ENCODE data around the gene CYP3A4. TPM values are rescaled to one million over a fixed set of nuclear protein-coding genes. Genes with fewer than 3 reads are reported as not detected.

CYP3A4 gene
- total RNA-seq, 1 experiment from 2014 or later = not detected

DNA sequence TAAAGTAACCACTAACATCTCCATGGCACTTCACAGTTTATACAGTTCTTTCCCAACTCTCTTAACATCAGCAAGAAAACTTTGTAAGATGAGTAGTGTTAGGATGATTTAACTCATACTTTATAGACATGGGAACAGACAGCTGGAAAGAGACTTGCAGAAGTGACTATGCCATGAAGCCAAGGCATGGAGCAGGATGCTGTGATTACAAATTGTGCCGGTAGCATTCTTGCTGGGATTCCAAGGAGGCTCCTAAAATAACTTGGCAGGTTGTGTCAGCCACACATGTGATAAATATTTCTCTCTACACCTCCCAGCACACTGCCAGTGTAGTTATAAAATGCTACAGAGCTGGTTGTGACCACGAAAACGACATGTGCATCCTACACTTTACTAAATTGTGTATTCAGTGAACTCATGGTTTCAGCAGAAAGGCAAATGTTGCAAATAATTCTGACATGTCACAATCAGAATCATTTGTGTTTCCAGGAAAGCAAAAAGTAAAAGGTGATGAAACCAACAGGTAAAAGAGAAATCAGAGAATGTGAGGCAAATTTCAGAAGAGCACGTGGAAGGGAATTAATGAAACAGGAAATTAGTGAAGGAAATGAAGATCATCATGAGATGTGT is 5.6 kb upstream of the CYP3A4 start:
- Mint-ChIP-seq H3K27me3 (ENCODE audit: low read depth) (peaks cover 14% of the 10 kb centered on the region), H3K9me3 (no peaks in the 10 kb centered on the region), H3K4me1 (no peaks in the 10 kb centered on the region), H3K36me3 (ENCODE audit: insufficient read depth in 1 of 3, low read depth in 3 of 3) (no peaks in the 10 kb centered on the region), H3K27ac (no peak overlapping the region), H3K4me3 (no peak overlapping the region)
- H3T11ph ChIP-seq (ENCODE audit: low read length) = no peak overlapping the region
- TF ChIP-seq, protein P1, sequence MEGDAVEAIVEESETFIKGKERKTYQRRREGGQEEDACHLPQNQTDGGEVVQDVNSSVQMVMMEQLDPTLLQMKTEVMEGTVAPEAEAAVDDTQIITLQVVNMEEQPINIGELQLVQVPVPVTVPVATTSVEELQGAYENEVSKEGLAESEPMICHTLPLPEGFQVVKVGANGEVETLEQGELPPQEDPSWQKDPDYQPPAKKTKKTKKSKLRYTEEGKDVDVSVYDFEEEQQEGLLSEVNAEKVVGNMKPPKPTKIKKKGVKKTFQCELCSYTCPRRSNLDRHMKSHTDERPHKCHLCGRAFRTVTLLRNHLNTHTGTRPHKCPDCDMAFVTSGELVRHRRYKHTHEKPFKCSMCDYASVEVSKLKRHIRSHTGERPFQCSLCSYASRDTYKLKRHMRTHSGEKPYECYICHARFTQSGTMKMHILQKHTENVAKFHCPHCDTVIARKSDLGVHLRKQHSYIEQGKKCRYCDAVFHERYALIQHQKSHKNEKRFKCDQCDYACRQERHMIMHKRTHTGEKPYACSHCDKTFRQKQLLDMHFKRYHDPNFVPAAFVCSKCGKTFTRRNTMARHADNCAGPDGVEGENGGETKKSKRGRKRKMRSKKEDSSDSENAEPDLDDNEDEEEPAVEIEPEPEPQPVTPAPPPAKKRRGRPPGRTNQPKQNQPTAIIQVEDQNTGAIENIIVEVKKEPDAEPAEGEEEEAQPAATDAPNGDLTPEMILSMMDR (conservative IDR thresholded peaks at IDR 0.05) = no peak
- H3K9ac ChIP-seq (ENCODE audit: extremely low read depth, insufficient read length, low read length) = no peak overlapping the region
- H2BK15ac ChIP-seq (ENCODE audit: low read depth, low read length) = no peak overlapping the region
- H3K4me2 ChIP-seq (ENCODE audit: insufficient read depth, insufficient read length, low read length) = no peak overlapping the region
- H3K18ac ChIP-seq (ENCODE audit: insufficient read length, low read depth, low read length) = no peak overlapping the region
- no peaks in the 10 kb centered on the region for H3K9me3 ChIP-seq (ENCODE audit: control insufficient read depth, low read depth, low read length)
- WGBS (ENCODE audit: extremely low coverage, insufficient read length, low lambda C conversion rate) = no CpG with 5 or more reads among the region's 4 CpGs
- H3K27me3 ChIP-seq (ENCODE audit: insufficient read depth, low read length) = no peaks in the 10 kb centered on the region
- H3K56ac ChIP-seq (ENCODE audit: insufficient read length, low read depth, low read length) = no peak overlapping the region
- H3K79me1 ChIP-seq (ENCODE audit: insufficient read depth, low read depth, low read length, poor library complexity, severe bottlenecking) = no peaks in the 10 kb centered on the region
- no peak overlapping the region for H3K14ac ChIP-seq (ENCODE audit: insufficient read depth, low read length)
- H2BK5ac ChIP-seq (ENCODE audit: insufficient read length, low read length) = no peak overlapping the region
- H3K23me2 ChIP-seq (ENCODE audit: insufficient read length, low read depth, low read length, poor library complexity, severe bottlenecking) = no peaks in the 10 kb centered on the region
- H2BK12ac ChIP-seq (ENCODE audit: insufficient read length, low read depth, low read length) = no peak overlapping the region
- no peak overlapping the region for H4K8ac ChIP-seq (replicated peaks; ENCODE audit: insufficient read length, low read depth, low read length)
- H3K4ac ChIP-seq (ENCODE audit: low read depth, low read length) = no peak overlapping the region
- H4K5ac ChIP-seq (ENCODE audit: insufficient read length, low read depth, low read length) = no peak overlapping the region
- no peak for DNase-seq
- no peaks in the 10 kb centered on the region for H3K4me1 ChIP-seq (ENCODE audit: insufficient read depth, low read length)
- no peak overlapping the region for H3K27ac ChIP-seq (ENCODE audit: insufficient read length, low read depth, low read length)
- H2BK120ac ChIP-seq (ENCODE audit: low read depth, low read length, poor library complexity, severe bottlenecking) = no peak overlapping the region
- H2AFZ ChIP-seq (ENCODE audit: low read length) = no peak overlapping the region
- H2BK20ac ChIP-seq (ENCODE audit: low read depth, low read length, poor library complexity, severe bottlenecking) = no peak overlapping the region
- H3K23ac ChIP-seq (ENCODE audit: insufficient read length, low read depth, low read length) = no peak overlapping the region
- no peak overlapping the region for H2AK5ac ChIP-seq (ENCODE audit: insufficient read length, low read length)
- no peak overlapping the region for H4K91ac ChIP-seq (ENCODE audit: insufficient read length, low read depth, low read length)
- H4K20me1 ChIP-seq (ENCODE audit: control insufficient read depth, insufficient read depth, insufficient read length) = no peaks in the 10 kb centered on the region
- no peaks in the 10 kb centered on the region for H3K79me2 ChIP-seq (ENCODE audit: insufficient read depth, low read length)
